Measurements from ENCODE around the gene ZNF614. TPM values are rescaled to one million over a fixed set of nuclear protein-coding genes. Genes with fewer than 3 reads are reported as not detected.
"Not testable (repeated sequence)": the region's sequence is repeated elsewhere in the genome, so short reads cannot be mapped to it uniquely, and the experiment has no call there.

The ZNF614 gene
- total and polyA plus RNA-seq, 9 of the 15 experiments (the other 6 are each of a cell fraction or from before 2014, with no cell fraction given), result 4.9 to 16.3 (median 11.4) TPM

- in situ Hi-C loops (cut with MboI); H3K27me3 ChIP-seq (ENCODE audit: control insufficient read depth in 2 of 2, insufficient read depth in 2 of 2, low read length in 2 of 2); H3K4me3 ChIP-seq; H3K9me1 ChIP-seq (ENCODE audit: control insufficient read depth, insufficient read depth, low read length); BruUV-seq (replicated peaks); CTCF ChIA-PET (ENCODE audit: low intra/inter-chr PET ratio); H3K4me2 ChIP-seq (ENCODE audit: insufficient read depth, low read length); H3K36me3 ChIP-seq (ENCODE audit: control insufficient read depth, insufficient read depth, low read length); H2AFZ ChIP-seq (ENCODE audit: low read depth, low read length); DNase-seq (ENCODE audit: extremely low read depth in 1 of 4, low spot score in 3 of 4); H3K79me2 ChIP-seq (ENCODE audit: control insufficient read depth, insufficient read depth, low read length); H3K4me1 ChIP-seq (replicated peaks in 1 of 2; ENCODE audit: control insufficient read depth in 2 of 2, insufficient read depth in 2 of 2, low read length in 2 of 2); H4K20me1 ChIP-seq (replicated peaks; ENCODE audit: control insufficient read depth, insufficient read depth, low read length); H3K9me3 ChIP-seq (replicated peaks; ENCODE audit: control insufficient read depth, insufficient read depth, low read depth, low read length); FAIRE-seq; POLR2A ChIA-PET; H3K27ac ChIP-seq (ENCODE audit: extremely low read depth, low read depth, low read length); H3K9ac ChIP-seq (ENCODE audit: insufficient read depth in 1 of 2, low read depth in 2 of 2, low read length in 2 of 2); ATAC-seq; intact Hi-C loops (cut with micrococcal nuclease): not testable (repeated sequence)
- 12% methylated on average over 5 of the region's 6 CpGs for WGBS (ENCODE audit: insufficient coverage, low coverage, missing lambda C conversion rate)
Observed at GRCh38 chr19:51980926-51981325, 47.3 kb downstream of the ZNF614 start.

- Histone ChIP-seq H3K9ac (ENCODE audit: insufficient read depth in 1 of 2, low read depth in 2 of 2, low read length in 2 of 2) (no peak overlapping the region), H3K79me2 (ENCODE audit: control insufficient read depth, insufficient read depth, low read length) (no peaks in the 10 kb centered on the region), H3K27ac (ENCODE audit: extremely low read depth, low read depth, low read length) (no peak overlapping the region), H3K27me3 (ENCODE audit: control insufficient read depth in 2 of 2, insufficient read depth in 2 of 2, low read length in 2 of 2) (no peaks in the 10 kb centered on the region), H4K20me1 (replicated peaks; ENCODE audit: control insufficient read depth, insufficient read depth, low read length) (no peaks in the 10 kb centered on the region), H3K4me1 (replicated peaks in 1 of 2; ENCODE audit: control insufficient read depth in 2 of 2, insufficient read depth in 2 of 2, low read length in 2 of 2) (no peaks in the 10 kb centered on the region), H3K9me3 (replicated peaks; ENCODE audit: control insufficient read depth, insufficient read depth, low read depth, low read length) (no peaks in the 10 kb centered on the region; the same call in none of the 2 replicates), H3K36me3 (ENCODE audit: control insufficient read depth, insufficient read depth, low read length) (no peaks in the 10 kb centered on the region), H3K4me3 (no peak overlapping the region), H2AFZ (ENCODE audit: low read depth, low read length) (no peak overlapping the region), H3K9me1 (ENCODE audit: control insufficient read depth, insufficient read depth, low read length) (no peaks in the 10 kb centered on the region), H3K4me2 (ENCODE audit: insufficient read depth, low read length) (no peak overlapping the region)
- WGBS (ENCODE audit: insufficient coverage, low coverage, missing lambda C conversion rate), result 11% methylated on average over 6 of the region's 6 CpGs
- CTCF ChIA-PET (ENCODE audit: low intra/inter-chr PET ratio), result no interaction called here
- no TSS peak for BruUV-seq (replicated peaks)
- intact Hi-C loops (cut with micrococcal nuclease), result no loop called here
- POLR2A ChIA-PET, result no interaction called here
- DNase-seq (ENCODE audit: extremely low read depth in 1 of 4, low spot score in 3 of 4), result no peak
- in situ Hi-C loops (cut with MboI), result no loop called here
- no peak for ATAC-seq
- no peak for TF ChIP-seq CEBPG (CRISPR knock-in tag; IDR thresholded peaks at IDR 0.05)
- peak; percentile 66 to 72 for TF ChIP-seq CEBPG (tag; conservative IDR thresholded peaks at IDR 0.05 in 1 of 2, IDR thresholded peaks at IDR 0.05 in 1 of 2)
- no peak for TF ChIP-seq HOXB6 (CRISPR knock-in tag; IDR thresholded peaks at IDR 0.05; ENCODE audit: borderline replicate concordance)
- TF ChIP-seq NR2F6 (CRISPR knock-in tag; IDR thresholded peaks at IDR 0.05), result no peak
- no peak for TF ChIP-seq DDX20 (tag; IDR thresholded peaks at IDR 0.05; ENCODE audit: low read depth)
- no peak for TF ChIP-seq NUFIP1 (IDR thresholded peaks at IDR 0.05; ENCODE audit: partially characterized antibody)
- no peak for TF ChIP-seq LARP7 (IDR thresholded peaks at IDR 0.05)
- peak; percentile 69 for TF ChIP-seq CEBPB (tag; IDR thresholded peaks at IDR 0.05)
- TF ChIP-seq HNRNPK (IDR thresholded peaks at IDR 0.05; ENCODE audit: low read depth, low read length, poor library complexity, severe bottlenecking), result no peak
- no peak for TF ChIP-seq RBM15 (IDR thresholded peaks at IDR 0.05; ENCODE audit: insufficient read depth, low read length)
- no peak for TF ChIP-seq ZNF699 (CRISPR knock-in tag; IDR thresholded peaks at IDR 0.05; ENCODE audit: insufficient replicate concordance)
- no peak for TF ChIP-seq RBM14 (IDR thresholded peaks at IDR 0.05; ENCODE audit: borderline replicate concordance, insufficient read depth, low read depth, low read length)
- TF ChIP-seq ATF3 (IDR thresholded peaks at IDR 0.05), result peak; percentile 66
- no peak for TF ChIP-seq ATF3 (CRISPR knock-in tag; conservative IDR thresholded peaks at IDR 0.05)
- no peak for TF ChIP-seq ZKSCAN3 (CRISPR knock-in tag; IDR thresholded peaks at IDR 0.05)
- no peak for TF ChIP-seq POU5F1 (IDR thresholded peaks at IDR 0.05; ENCODE audit: borderline replicate concordance, low read depth, low read length, partially characterized antibody)
- TF ChIP-seq MBD2 (IDR thresholded peaks at IDR 0.05; ENCODE audit: borderline replicate concordance, low read depth), result no peak
- no peak for FAIRE-seq
Observed at GRCh38 chr19:51980116-51980736, 48.0 kb downstream of the ZNF614 start.

Data from K562 (cell line).